OCI-LY1 (cell line): ENCODE results near the gene EEFSEC.

Source experiments
- H2AFZ ChIP-seq: fragments of 200-600 bp; sonication (generic), shearing (Covaris generic); 2 replicates; pipeline ENCODE4 v1.6.0; 2014; ENCODE audit warnings: antibody characterized with exemption, mild to moderate bottlenecking, low read length
- H3F3A ChIP-seq: fragments of 200-600 bp; sonication (generic), shearing (Covaris generic); 2 replicates; pipeline ENCODE4 v1.6.0; 2014; ENCODE audit warnings: mild to moderate bottlenecking, antibody characterized with exemption, low read length, moderate library complexity; ENCODE audit not compliant: insufficient read depth
- H3K27ac ChIP-seq: fragments of 200-600 bp; sonication (generic); 2 replicates; pipeline ENCODE4 v1.5.1; 2014; ENCODE audit warnings: low read length, mixed run types, mild to moderate bottlenecking, low read depth; ENCODE audit not compliant: poor library complexity, severe bottlenecking
- H3K27me3 ChIP-seq: fragments of 200-600 bp; sonication (generic); 2 replicates; pipeline ENCODE4 v1.6.0; 2014; ENCODE audit warnings: antibody characterized with exemption, mild to moderate bottlenecking, low read length, moderate library complexity; ENCODE audit not compliant: insufficient read depth
- H3K36me3 ChIP-seq: fragments of 200-600 bp; sonication (generic); 2 replicates; pipeline ENCODE4 v1.6.1; 2014; ENCODE audit warnings: mild to moderate bottlenecking, antibody characterized with exemption, low read length, moderate library complexity, mixed read lengths; ENCODE audit not compliant: insufficient read depth
- H3K4me1 ChIP-seq: fragments of 200-600 bp; sonication (generic); 2 replicates; pipeline ENCODE4 v1.5.1; 2014; ENCODE audit warnings: mild to moderate bottlenecking, low read length, moderate library complexity; ENCODE audit not compliant: insufficient read depth, severe bottlenecking
- H3K4me2 ChIP-seq: fragments of 200-600 bp; sonication (generic), shearing (Covaris generic); 2 replicates; pipeline ENCODE4 v1.6.1; 2014; ENCODE audit warnings: low read length
- H3K4me3 ChIP-seq: fragments of 200-600 bp; sonication (generic); 2 replicates; pipeline ENCODE4 v1.5.1; 2014; ENCODE audit warnings: low read length, low read depth, mild to moderate bottlenecking, mixed read lengths; ENCODE audit not compliant: poor library complexity, severe bottlenecking
- H3K79me2 ChIP-seq: fragments of 200-600 bp; shearing (Covaris generic); 2 replicates; pipeline ENCODE4 v1.6.1; 2016; ENCODE audit warnings: mixed run types, low read length, mixed read lengths; ENCODE audit not compliant: insufficient read depth
- H3K9ac ChIP-seq: fragments of 200-600 bp; sonication (generic), shearing (Covaris generic); 2 replicates; pipeline ENCODE4 v1.6.1; 2014; ENCODE audit warnings: mild to moderate bottlenecking, low read length, mixed read lengths
- H3K9me2 ChIP-seq: fragments of 200-600 bp; sonication (generic), shearing (Covaris generic); 2 replicates; pipeline ENCODE4 v1.6.1; 2014; ENCODE audit warnings: low read depth, mild to moderate bottlenecking, low read length, mixed read lengths
- H3K9me3 ChIP-seq: fragments of 200-600 bp; shearing (Covaris generic); 2 replicates; pipeline ENCODE4 v1.6.1; 2014; ENCODE audit warnings: low read length, mixed read lengths
- H4K20me1 ChIP-seq: fragments of 200-600 bp; sonication (generic), shearing (Covaris generic); 2 replicates; pipeline ENCODE4 v1.6.0; 2016; ENCODE audit warnings: mild to moderate bottlenecking, low read length; ENCODE audit not compliant: insufficient read depth
- EZH2 ChIP-seq: fragments of 200-600 bp; sonication (generic), shearing (Covaris generic); IDR thresholded peaks from 2 replicates; pipeline ENCODE4 v1.8.0; 2017; ENCODE audit warnings: borderline replicate concordance, mixed run types, mild to moderate bottlenecking, antibody characterized with exemption, low read length, moderate library complexity, mixed read lengths
- TF ChIP-seq, protein P1 (sequence below): fragments of 200-600 bp; sonication (generic), shearing (Covaris generic); IDR thresholded peaks from 2 replicates; pipeline ENCODE4 v1.5.1; 2017; ENCODE audit warnings: mild to moderate bottlenecking, antibody characterized with exemption, low read length, moderate library complexity, mixed read lengths

EEFSEC gene

DNA sequence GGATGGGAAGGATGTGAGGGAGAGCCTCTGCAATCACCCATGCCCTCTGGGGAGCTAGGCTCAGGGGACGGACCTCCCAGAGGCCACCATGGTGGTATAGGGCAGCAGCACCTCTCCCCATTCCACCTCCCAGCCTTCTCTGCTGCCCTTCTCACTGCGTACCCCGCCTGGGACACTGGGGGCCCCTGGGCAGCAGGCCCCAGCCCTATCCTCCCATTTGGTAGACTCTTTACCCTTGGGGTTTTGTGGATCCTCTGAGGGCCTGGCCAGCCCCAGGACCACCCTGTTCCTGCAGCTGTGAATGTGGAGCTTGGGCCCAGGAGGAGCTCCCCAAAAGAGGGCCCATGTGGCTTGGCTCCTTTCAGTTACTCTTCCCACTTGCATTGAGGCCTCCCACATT, 181.5 kb downstream of the EEFSEC start:
- Histone ChIP-seq H3K4me3 (no peak overlapping the region), H3K9me2 (no peaks in the 10 kb centered on the region), H3K9ac (no peak overlapping the region), H3K27me3 (no peaks in the 10 kb centered on the region), H3K4me2 (no peak overlapping the region), H3F3A (no peaks in the 10 kb centered on the region), H3K36me3 (no peaks in the 10 kb centered on the region), H3K9me3 (no peaks in the 10 kb centered on the region), H3K27ac (no peak overlapping the region), H4K20me1 (no peaks in the 10 kb centered on the region), H3K79me2 (no peaks in the 10 kb centered on the region), H2AFZ (no peak overlapping the region), H3K4me1 (no peaks in the 10 kb centered on the region)
- TF ChIP-seq, protein P1, sequence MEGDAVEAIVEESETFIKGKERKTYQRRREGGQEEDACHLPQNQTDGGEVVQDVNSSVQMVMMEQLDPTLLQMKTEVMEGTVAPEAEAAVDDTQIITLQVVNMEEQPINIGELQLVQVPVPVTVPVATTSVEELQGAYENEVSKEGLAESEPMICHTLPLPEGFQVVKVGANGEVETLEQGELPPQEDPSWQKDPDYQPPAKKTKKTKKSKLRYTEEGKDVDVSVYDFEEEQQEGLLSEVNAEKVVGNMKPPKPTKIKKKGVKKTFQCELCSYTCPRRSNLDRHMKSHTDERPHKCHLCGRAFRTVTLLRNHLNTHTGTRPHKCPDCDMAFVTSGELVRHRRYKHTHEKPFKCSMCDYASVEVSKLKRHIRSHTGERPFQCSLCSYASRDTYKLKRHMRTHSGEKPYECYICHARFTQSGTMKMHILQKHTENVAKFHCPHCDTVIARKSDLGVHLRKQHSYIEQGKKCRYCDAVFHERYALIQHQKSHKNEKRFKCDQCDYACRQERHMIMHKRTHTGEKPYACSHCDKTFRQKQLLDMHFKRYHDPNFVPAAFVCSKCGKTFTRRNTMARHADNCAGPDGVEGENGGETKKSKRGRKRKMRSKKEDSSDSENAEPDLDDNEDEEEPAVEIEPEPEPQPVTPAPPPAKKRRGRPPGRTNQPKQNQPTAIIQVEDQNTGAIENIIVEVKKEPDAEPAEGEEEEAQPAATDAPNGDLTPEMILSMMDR, result no peak
- TF ChIP-seq EZH2, result no peak

GRCh38 chr3:128335621-128336296, 182.5 kb downstream of the EEFSEC start:
- Histone ChIP-seq H3K9me3 (no peaks in the 10 kb centered on the region), H3K27ac (no peak overlapping the region), H3K4me2 (no peak overlapping the region), H3K4me1 (no peaks in the 10 kb centered on the region), H3F3A (no peaks in the 10 kb centered on the region), H3K27me3 (no peaks in the 10 kb centered on the region), H3K9ac (no peak overlapping the region), H3K79me2 (no peaks in the 10 kb centered on the region), H3K36me3 (no peaks in the 10 kb centered on the region), H3K9me2 (no peaks in the 10 kb centered on the region), H4K20me1 (no peaks in the 10 kb centered on the region), H2AFZ (no peak overlapping the region), H3K4me3 (no peak overlapping the region)
- no peak for TF ChIP-seq EZH2
- TF ChIP-seq, protein P1, result no peak

GRCh38 chr3:128336337-128337156, 183.3 kb downstream of the EEFSEC start:
- Histone ChIP-seq H3K9me2 (no peaks in the 10 kb centered on the region), H3K36me3 (no peaks in the 10 kb centered on the region), H3K9ac (no peak overlapping the region), H3K79me2 (no peaks in the 10 kb centered on the region), H3K27ac (no peak overlapping the region), H4K20me1 (no peaks in the 10 kb centered on the region), H2AFZ (no peak overlapping the region), H3F3A (no peaks in the 10 kb centered on the region), H3K27me3 (no peaks in the 10 kb centered on the region), H3K9me3 (no peaks in the 10 kb centered on the region), H3K4me1 (no peaks in the 10 kb centered on the region), H3K4me3 (no peak overlapping the region), H3K4me2 (no peak overlapping the region)
- TF ChIP-seq, protein P1, result no peak
- no peak for TF ChIP-seq EZH2
